H1 (cell line): ENCODE results near the gene CACNA2D3. TPM values are rescaled to one million over a fixed set of nuclear protein-coding genes. Genes with fewer than 3 reads are reported as not detected.

Experiments
- CTCF ChIA-PET: fragments of 300-600 bp; sonication (Branson Sonifier 250); formaldehyde crosslinking; loops from one replicate; lab custom pipeline; 2021; ENCODE audit not compliant: partially characterized antibody; lab: Charles Lee
- POLR2A ChIA-PET: fragments of 300-600 bp; sonication (Branson Sonifier 250); formaldehyde crosslinking; loops from one replicate; lab custom pipeline; 2021; ENCODE audit warnings: inconsistent platforms; ENCODE audit not compliant: partially characterized antibody; lab: Charles Lee
- DNase-seq, 2 experiments: peaks; one replicate each; pipeline versions ENCODE4 v3.0.0 to v3.0.0-alpha.2; 2010 to 2022; ENCODE audit warnings: low spot score in 2 of 2, low read depth in 1 of 2, mixed read lengths in 1 of 2
- FAIRE-seq: peaks from 2 replicates; lab custom pipeline; 2011; peaks lifted over from hg19 to GRCh38; lab: Jason Lieb, UNC
- H2AFZ ChIP-seq: 2 replicates; pipeline ENCODE4 v1.8.1; 2012; ENCODE audit warnings: low read length, inconsistent platforms
- H2AK5ac ChIP-seq: 2 replicates; pipeline ENCODE4 v1.6.1; 2013; ENCODE audit warnings: low read depth, low read length
- H2BK120ac ChIP-seq: replicated peaks from 2 replicates; pipeline ENCODE3; 2013; ENCODE audit warnings: low read depth, low read length, inconsistent platforms
- H2BK12ac ChIP-seq: 2 replicates; pipeline ENCODE4 v1.6.1; 2013; ENCODE audit warnings: low read depth, low read length
- H2BK15ac ChIP-seq: 2 replicates; pipeline ENCODE4 v1.6.1; 2013; ENCODE audit warnings: low read length
- H2BK20ac ChIP-seq: 2 replicates; pipeline ENCODE4 v1.6.1; 2013; ENCODE audit warnings: low read length
- H2BK5ac ChIP-seq: 2 replicates; pipeline ENCODE4 v1.6.1; 2013; ENCODE audit warnings: low read depth, low read length
- H3K14ac ChIP-seq: 2 replicates; pipeline ENCODE4 v1.6.1; 2013; ENCODE audit warnings: inconsistent platforms; ENCODE audit not compliant: insufficient read length
- H3K18ac ChIP-seq: 2 replicates; pipeline ENCODE4 v1.6.1; 2013; ENCODE audit warnings: low read length; ENCODE audit errors: extremely low read depth
- H3K23ac ChIP-seq: 2 replicates; pipeline ENCODE4 v1.6.1; 2013; ENCODE audit warnings: inconsistent platforms; ENCODE audit not compliant: insufficient read length
- H3K23me2 ChIP-seq: 2 replicates; pipeline ENCODE4 v1.6.1; 2013; ENCODE audit warnings: low read depth, low read length
- H3K27ac ChIP-seq: 2 replicates; pipeline ENCODE4 v1.6.1; 2011; ENCODE audit warnings: low read depth, low read length, inconsistent platforms
- H3K27me3 ChIP-seq, 4 experiments: replicated peaks in 1 of 4; 1 replicate in 1 of 4; 2 replicates in 3 of 4; pipeline versions ENCODE4 v1.6.1 to v1.8.1; 2011 to 2013; ENCODE audit warnings: low read length in 3 of 4, mild to moderate bottlenecking in 3 of 4, inconsistent platforms in 2 of 4, mixed read lengths in 2 of 4, moderate library complexity in 1 of 4; ENCODE audit not compliant: control insufficient read depth in 3 of 4, insufficient read depth in 3 of 4; ENCODE audit errors: extremely low read depth in 1 of 4
- H3K36me3 ChIP-seq, 4 experiments: 2 replicates each; pipeline versions ENCODE4 v1.6.1 to v1.8.1; 2011 to 2013; ENCODE audit warnings: mild to moderate bottlenecking in 4 of 4, low read length in 3 of 4, moderate library complexity in 2 of 4, control low read depth in 1 of 4, inconsistent platforms in 1 of 4; ENCODE audit not compliant: insufficient read depth in 4 of 4, control insufficient read depth in 2 of 4
- H3K4ac ChIP-seq: replicated peaks from 2 replicates; pipeline ENCODE3; 2013; ENCODE audit warnings: low read length, low read depth, mixed read lengths, inconsistent platforms; ENCODE audit not compliant: insufficient read length
- H3K4me1 ChIP-seq, 4 experiments: replicated peaks in 1 of 4; 1 replicate in 1 of 4; 2 replicates in 3 of 4; pipeline versions ENCODE4 v1.6.1 to v1.8.1; 2011 to 2013; ENCODE audit warnings: low read length in 3 of 4, inconsistent platforms in 2 of 4, mixed read lengths in 1 of 4; ENCODE audit not compliant: insufficient read depth in 4 of 4, control insufficient read depth in 3 of 4
- H3K4me2 ChIP-seq, 2 experiments: 2 replicates each; pipeline versions ENCODE4 v1.6.1 to v1.8.1; 2011 to 2013; ENCODE audit warnings: low read depth in 2 of 2, low read length in 2 of 2, control low read depth in 1 of 2, inconsistent platforms in 1 of 2, mild to moderate bottlenecking in 1 of 2; ENCODE audit not compliant: insufficient read depth in 1 of 2
- H3K4me3 ChIP-seq, 4 experiments: fragments of 200-600, 300-600 bp in 1 of 4; sonication (generic), shearing (Covaris generic), sonication (Bioruptor Twin) in 1 of 4; 2 replicates each; pipeline versions ENCODE4 v1.5.1 to v1.8.1; 2011 to 2016; ENCODE audit warnings: low read length in 4 of 4, low read depth in 3 of 4, control low read depth in 2 of 4, inconsistent platforms in 2 of 4, mild to moderate bottlenecking in 2 of 4, mixed read lengths in 1 of 4, moderate library complexity in 1 of 4; ENCODE audit not compliant: insufficient read depth in 2 of 4; ENCODE audit errors: extremely low read depth in 1 of 4
- H3K56ac ChIP-seq: replicated peaks from 2 replicates; pipeline ENCODE3; 2013; ENCODE audit warnings: low read depth, mild to moderate bottlenecking, mixed read lengths, low read length, inconsistent platforms; ENCODE audit not compliant: insufficient read length
- H3K79me1 ChIP-seq: 2 replicates; pipeline ENCODE4 v1.6.1; 2013; ENCODE audit warnings: low read depth, low read length, control low read depth
- H3K79me2 ChIP-seq, 2 experiments: 2 replicates each; pipeline versions ENCODE4 v1.6.1 to v1.8.1; 2012 to 2013; ENCODE audit warnings: low read length in 2 of 2, mild to moderate bottlenecking in 2 of 2, inconsistent platforms in 1 of 2; ENCODE audit not compliant: insufficient read depth in 2 of 2, control insufficient read depth in 1 of 2
- H3K9ac ChIP-seq, 4 experiments: replicated peaks in 1 of 4; 1 replicate in 1 of 4; 2 replicates in 3 of 4; pipeline versions ENCODE4 v1.6.1 to v1.8.1; 2011 to 2013; ENCODE audit warnings: low read depth in 3 of 4, low read length in 3 of 4, control low read depth in 2 of 4, mild to moderate bottlenecking in 2 of 4, moderate library complexity in 2 of 4, inconsistent platforms in 1 of 4; ENCODE audit errors: extremely low read depth in 1 of 4
- H3K9me3 ChIP-seq, 2 experiments: 2 replicates each; pipeline versions ENCODE4 v1.6.1 to v1.8.1; 2012 to 2013; ENCODE audit warnings: mild to moderate bottlenecking in 2 of 2, moderate library complexity in 2 of 2, control low read depth in 1 of 2, inconsistent platforms in 1 of 2, low read depth in 1 of 2, low read length in 1 of 2, mixed read lengths in 1 of 2; ENCODE audit not compliant: insufficient read depth in 2 of 2
- H4K20me1 ChIP-seq, 2 experiments: replicated peaks in 1 of 2; 2 replicates each; pipeline versions ENCODE3 to v1.8.1; 2011 to 2013; ENCODE audit warnings: inconsistent platforms in 2 of 2, low read length in 2 of 2, mild to moderate bottlenecking in 1 of 2; ENCODE audit not compliant: insufficient read depth in 2 of 2, control insufficient read depth in 1 of 2
- H4K5ac ChIP-seq: 2 replicates; pipeline ENCODE4 v1.6.1; 2013; ENCODE audit warnings: low read length, low read depth, mixed read lengths, inconsistent platforms; ENCODE audit not compliant: insufficient read length
- H4K8ac ChIP-seq: 2 replicates; pipeline ENCODE4 v1.8.0; 2013; ENCODE audit warnings: mild to moderate bottlenecking, moderate library complexity, low read length, inconsistent platforms; ENCODE audit not compliant: insufficient read depth; ENCODE audit errors: extremely low read depth
- H4K91ac ChIP-seq: replicated peaks from 2 replicates; pipeline ENCODE3; 2013; ENCODE audit warnings: low read length, mixed read lengths, inconsistent platforms; ENCODE audit not compliant: insufficient read length
- CEBPB ChIP-seq: IDR thresholded peaks from 2 replicates; pipeline ENCODE4 v1.6.1; 2012; ENCODE audit warnings: low read depth, low read length
- CHD1 ChIP-seq: IDR thresholded peaks from 2 replicates; pipeline ENCODE4 v1.6.1; 2012; ENCODE audit warnings: low read depth, low read length, improper control_type of control experiment
- SRF ChIP-seq: IDR thresholded peaks from 2 replicates; pipeline ENCODE4 v1.6.1; 2011; ENCODE audit warnings: mild to moderate bottlenecking, low read depth, low read length, moderate library complexity
- USF2 ChIP-seq: IDR thresholded peaks from 2 replicates; pipeline ENCODE4 v1.6.1; 2011; ENCODE audit warnings: low read length, improper control_type of control experiment
- WGBS, 2 experiments: shearing (Covaris generic) in 1 of 2; methylation state at CpG; one replicate each; pipeline versions ENCODE4 v1.1.6 to v1.1.7; 2013 to 2015; ENCODE audit warnings: low lambda C conversion rate in 2 of 2, mixed read lengths in 2 of 2, inconsistent platforms in 1 of 2, low coverage in 1 of 2, missing lambda C conversion rate in 1 of 2; ENCODE audit not compliant: insufficient replicate concordance in 2 of 2, insufficient coverage in 1 of 2, insufficient read length in 1 of 2; ENCODE audit errors: extremely low coverage in 1 of 2, missing lambda C conversion rate in 1 of 2; 5-methylcytosine and 5-hydroxymethylcytosine counted together
- polyA plus RNA-seq, 7 experiments: library from polyadenylated mRNA; depleted of rRNA in 3 of 7; stranded (reverse) in 5 of 7; unstranded in 2 of 7; fragments of >200 nt in 5 of 7; fragments of 200-250 nt in 2 of 7; gene quantifications; 1 replicate in 5 of 7; 2 replicates in 1 of 7; 4 replicates in 1 of 7; pipeline versions ENCODE4 v1.2.1 to v1.2.3, GENCODE V29; 2011 to 2013; ENCODE audit warnings: missing spikeins in 2 of 7, mixed read lengths in 2 of 7
- total RNA-seq: library from RNA; stranded (reverse); fragmentation: NEBNext Ultra II Directional; extraction: Animal tissue kit (Norgen Biotek cat#: 25700); gene quantifications from 2 replicates; pipeline ENCODE4 v1.2.1, GENCODE V29; 2021

Gene CACNA2D3
- total and polyA plus RNA-seq, 2 of the 8 experiments (the other 6 are each of a cell fraction or from before 2014, with no cell fraction given): 1.5 to 1.8 TPM

GRCh38 chr3:54856271-54856670 lies 733.9 kb downstream of the CACNA2D3 start:
- Histone ChIP-seq H3K27ac (no peak overlapping the region), H3K4me2 (no peak overlapping the region), H3K9ac (no peak overlapping the region), H2BK5ac (no peak overlapping the region), H3K14ac (no peak overlapping the region), H4K8ac (no peak overlapping the region), H3K4me3 (no peak overlapping the region), H4K91ac (no peak overlapping the region), H3K56ac (no peak overlapping the region), H3K18ac (no peak overlapping the region), H3K23ac (no peak overlapping the region), H3K4ac (no peak overlapping the region), H3K79me1 (no peaks in the 10 kb centered on the region), H2BK120ac (no peak overlapping the region), H3K36me3 (no peaks in the 10 kb centered on the region), H2BK15ac (no peak overlapping the region)
- CTCF ChIA-PET: interaction anchor here (0.6 to 1.6 kb wide), 6 partner anchors 15 to 1423 kb away, joined by 3 to 7 read pairs (median 3); no protein-coding TSS in a partner anchor
- FAIRE-seq (no peak), DNase-seq (no peak)
- WGBS, 2 experiments: 88% methylated on average over 1 of the region's 1 CpG; no CpG with 5 or more reads in 1 of the 2 experiments
- no peak for TF ChIP-seq CEBPB
- no peak for TF ChIP-seq USF2
- no peak for TF ChIP-seq SRF
- TF ChIP-seq CHD1: no peak
- TF ChIP-seq, all 59 proteins: peak for 0
- no peaks in the 10 kb centered on the region for H3K79me2 ChIP-seq
- H3K9me3 ChIP-seq: no peaks in the 10 kb centered on the region
- POLR2A ChIA-PET: no interaction called here
- H2AFZ ChIP-seq: no peak overlapping the region
- H3K4me1 ChIP-seq: peaks cover 0 to 15% (median 9%) of the 10 kb centered on the region in 4 experiments; a peak in 6 of 7 replicates
- no peaks in the 10 kb centered on the region for H3K23me2 ChIP-seq
- 0 out of 7 replicates have a peak, but pooled peaks cover 0 to 2% (median 0%) of the 10 kb centered on the region in 4 experiments for H3K27me3 ChIP-seq
- H4K20me1 ChIP-seq: no peaks in the 10 kb centered on the region
- H2AK5ac ChIP-seq: no peak overlapping the region
- no peak overlapping the region for H2BK20ac ChIP-seq
- H2BK12ac ChIP-seq: no peak overlapping the region
- H4K5ac ChIP-seq: no peak overlapping the region
